NCI-H2081 (cell line): ENCODE results near the gene CHMP1A.
A peak's percentile ranks its signal among the peaks of the same experiment; 100 is the strongest.
"Not testable (repeated sequence)": the region's sequence is repeated elsewhere in the genome, so short reads cannot be mapped to it uniquely, and the experiment has no call there.

Source experiments
- DNase-seq, 2 experiments: peaks; one replicate each; lab custom pipeline; 2025; lab: John Stamatoyannopoulos, UW

Gene CHMP1A

GRCh38 chr16:89658221-89658879, 842 bp upstream of the CHMP1A start:
- DNase-seq = peak in 1 of 2 experiments; percentile 15

- no peak for DNase-seq
Measured at GRCh38 chr16:89656435-89657121, 930 bp downstream of the CHMP1A start.

GRCh38 chr16:89655062-89655643, 2.4 kb downstream of the CHMP1A start:
- no peak for DNase-seq

GRCh38 chr16:89653656-89654295, 3.7 kb downstream of the CHMP1A start:
- no peak for DNase-seq

- DNase-seq = no peak
Measured at GRCh38 chr16:89651584-89651983, 5.9 kb downstream of the CHMP1A start.

- DNase-seq = no peak
Measured at GRCh38 chr16:89646906-89647305, 10.6 kb downstream of the CHMP1A start.

- DNase-seq = no peak
Measured at GRCh38 chr16:89646270-89646669, 11.2 kb downstream of the CHMP1A start.

- no peak for DNase-seq
Measured at GRCh38 chr16:89645122-89645521, 12.4 kb downstream of the CHMP1A start.

- DNase-seq = no peak
Measured at GRCh38 chr16:89643769-89644300, 13.7 kb downstream of the CHMP1A start.

- no peak for DNase-seq
Measured at GRCh38 chr16:89642574-89642973, 14.9 kb downstream of the CHMP1A start.

GRCh38 chr16:89641458-89642119, 15.9 kb downstream of the CHMP1A start:
- no peak for DNase-seq

GRCh38 chr16:89639385-89639784, 18.1 kb downstream of the CHMP1A start:
- no peak for DNase-seq

- no peak for DNase-seq
Measured at GRCh38 chr16:89638455-89638854, 19.1 kb downstream of the CHMP1A start.

GRCh38 chr16:89637379-89637778, 20.1 kb downstream of the CHMP1A start:
- DNase-seq = no peak

- DNase-seq = no peak
Measured at GRCh38 chr16:89636663-89637062, 20.8 kb downstream of the CHMP1A start.

- DNase-seq = not testable (repeated sequence)
Measured at GRCh38 chr16:89634463-89635385, 22.8 kb downstream of the CHMP1A start.

GRCh38 chr16:89633064-89633631, 24.4 kb downstream of the CHMP1A start:
- DNase-seq = no peak

- no peak for DNase-seq
Measured at GRCh38 chr16:89629827-89630610, 27.5 kb downstream of the CHMP1A start.
